Activated CD8-positive, alpha-beta memory T cell treated with anti-CD3 and anti-CD28 coated beads for 4 hours (primary cell): ENCODE data around the gene NEURL2.

Experiments used
- DNase-seq, 2 donors: peaks; one replicate each; pipeline ENCODE4 v3.0.0-alpha.2; 2020; ENCODE audit warnings: low read depth in 2 of 2

Gene NEURL2

GRCh38 chr20:45841407-45842129, 49.4 kb downstream of the NEURL2 start:
- DNase-seq: no peak

- DNase-seq: no peak
These were observed 50.3 kb downstream of the NEURL2 start for GRCh38 chr20:45840700-45841198.
